OCI-LY7 (cell line): ENCODE measurements around the gene EGFR. TPM values are rescaled to one million over a fixed set of nuclear protein-coding genes. Genes with fewer than 3 reads are reported as not detected.

Source experiments
- BruUV-seq: library from RNA; stranded (reverse); fragments of 400-500 nt; replicated peaks from 2 replicates; lab custom pipeline; 2021; lab: Mats Ljungman, UMichigan
- CTCF ChIA-PET: fragments of 300-600 bp; sonication (Branson Sonifier 250); formaldehyde crosslinking; loops from one replicate; lab custom pipeline; 2022; ENCODE audit warnings: antibody characterized with exemption; ENCODE audit not compliant: unreplicated experiment; lab: Charles Lee
- POLR2A ChIA-PET: fragments of 300-600 bp; sonication (Branson Sonifier 250); formaldehyde crosslinking; loops from one replicate; lab custom pipeline; 2022; ENCODE audit warnings: antibody characterized with exemption; lab: Charles Lee
- DNase-seq: peaks from one replicate; pipeline ENCODE4 v3.0.0-alpha.2; 2015; ENCODE audit warnings: low spot score
- H2AFZ ChIP-seq: fragments of 200-600 bp; sonication (generic), shearing (Covaris generic); 2 replicates; pipeline ENCODE4 v1.6.1; 2014; ENCODE audit warnings: mild to moderate bottlenecking, antibody characterized with exemption, low read length, moderate library complexity
- H3K27ac ChIP-seq: fragments of 200-600 bp; sonication (generic); 2 replicates; pipeline ENCODE4 v1.5.1; 2014; ENCODE audit warnings: mixed run types, low read depth, mild to moderate bottlenecking, moderate library complexity, low read length, inconsistent platforms; ENCODE audit not compliant: poor library complexity, severe bottlenecking
- H3K36me3 ChIP-seq: fragments of 200-600 bp; sonication (generic); 2 replicates; pipeline ENCODE4 v1.6.1; 2014; ENCODE audit warnings: mild to moderate bottlenecking, antibody characterized with exemption, low read length, moderate library complexity, mixed read lengths; ENCODE audit not compliant: insufficient read depth
- H3K4me1 ChIP-seq: fragments of 200-600 bp; sonication (generic); 2 replicates; pipeline ENCODE4 v1.5.1; 2014; ENCODE audit warnings: mild to moderate bottlenecking, low read length; ENCODE audit not compliant: insufficient read depth, poor library complexity, severe bottlenecking
- H3K4me2 ChIP-seq: fragments of 200-600 bp; sonication (generic); 2 replicates; pipeline ENCODE4 v1.6.1; 2014; ENCODE audit warnings: mild to moderate bottlenecking, low read length
- H3K4me3 ChIP-seq: fragments of 200-600 bp; sonication (generic); 2 replicates; pipeline ENCODE4 v1.5.1; 2014; ENCODE audit warnings: mild to moderate bottlenecking, low read depth, low read length; ENCODE audit not compliant: poor library complexity, severe bottlenecking
- H3K79me2 ChIP-seq: fragments of 200-600 bp; sonication (generic); 2 replicates; pipeline ENCODE4 v1.6.1; 2016; ENCODE audit warnings: low read depth, mild to moderate bottlenecking, low read length, moderate library complexity, mixed read lengths; ENCODE audit not compliant: insufficient read depth
- H3K9me2 ChIP-seq: fragments of 200-600 bp; sonication (generic); 2 replicates; pipeline ENCODE4 v1.6.1; 2016; ENCODE audit warnings: mild to moderate bottlenecking, low read length, mixed read lengths; ENCODE audit not compliant: insufficient read depth
- H3K9me3 ChIP-seq: fragments of 200-600 bp; sonication (generic); 2 replicates; pipeline ENCODE4 v1.6.1; 2014; ENCODE audit warnings: mild to moderate bottlenecking, mixed run types, low read length, mixed read lengths
- H4K20me1 ChIP-seq: fragments of 200-600 bp; sonication (generic); 2 replicates; pipeline ENCODE4 v1.6.1; 2014; ENCODE audit warnings: mild to moderate bottlenecking, antibody characterized with exemption, low read length, moderate library complexity, mixed read lengths; ENCODE audit not compliant: insufficient read depth
- EZH2phosphoT487 ChIP-seq: fragments of 200-600 bp; sonication (generic); IDR thresholded peaks from 2 replicates; pipeline ENCODE4 v1.6.1; 2018; ENCODE audit warnings: low read depth, borderline replicate concordance, mild to moderate bottlenecking, mixed run types, antibody characterized with exemption, low read length, moderate library complexity, mixed read lengths
- intact Hi-C: fragments of 100-400 bp; cut with micrococcal nuclease; formaldehyde crosslinking; loops from one replicate; pipeline ENCODE4 v1.10.0; 2022; ENCODE audit not compliant: unreplicated experiment
- total RNA-seq, 2 experiments: library from RNA; depleted of rRNA in 1 of 2; stranded (reverse); fragments of >200 nt in 1 of 2; shearing (Covaris generic) in 1 of 2; gene quantifications; 2 replicates each; pipeline ENCODE4 v1.2.3, GENCODE V29; 2014 to 2022
- TF ChIP-seq, protein P1 (sequence below): fragments of 200-600 bp; sonication (generic); conservative IDR thresholded peaks from 2 replicates; pipeline ENCODE4 v1.5.1; 2014; ENCODE audit warnings: mild to moderate bottlenecking, antibody characterized with exemption, low read length, moderate library complexity, mixed read lengths

Gene EGFR
- total RNA-seq, 2 experiments from 2014 or later = 0.27 TPM; not detected in 1

DNA sequence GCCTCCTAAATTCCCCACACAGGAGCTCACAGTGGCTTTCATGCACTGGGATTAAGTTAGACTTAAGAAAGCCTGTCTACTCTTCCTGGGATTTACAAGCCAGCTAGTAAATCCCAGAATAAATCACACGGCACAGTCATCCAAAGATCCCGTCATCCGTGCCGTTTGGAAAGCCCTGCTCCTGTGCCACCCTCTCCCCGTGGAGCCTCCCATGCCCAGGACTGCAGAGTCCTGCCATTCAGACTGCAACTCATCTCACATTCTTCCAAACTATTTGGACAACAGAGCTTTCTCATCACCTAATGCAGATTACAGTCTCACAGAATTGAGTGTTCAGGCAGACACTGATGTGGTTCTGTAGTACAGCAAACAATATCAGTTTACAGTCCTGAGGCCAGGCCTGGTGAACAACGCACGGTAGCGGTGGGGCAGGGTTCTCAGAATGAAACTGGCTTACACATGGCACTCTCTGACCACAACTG, 166.5 kb downstream of the EGFR start:
- no peak for DNase-seq

DNA sequence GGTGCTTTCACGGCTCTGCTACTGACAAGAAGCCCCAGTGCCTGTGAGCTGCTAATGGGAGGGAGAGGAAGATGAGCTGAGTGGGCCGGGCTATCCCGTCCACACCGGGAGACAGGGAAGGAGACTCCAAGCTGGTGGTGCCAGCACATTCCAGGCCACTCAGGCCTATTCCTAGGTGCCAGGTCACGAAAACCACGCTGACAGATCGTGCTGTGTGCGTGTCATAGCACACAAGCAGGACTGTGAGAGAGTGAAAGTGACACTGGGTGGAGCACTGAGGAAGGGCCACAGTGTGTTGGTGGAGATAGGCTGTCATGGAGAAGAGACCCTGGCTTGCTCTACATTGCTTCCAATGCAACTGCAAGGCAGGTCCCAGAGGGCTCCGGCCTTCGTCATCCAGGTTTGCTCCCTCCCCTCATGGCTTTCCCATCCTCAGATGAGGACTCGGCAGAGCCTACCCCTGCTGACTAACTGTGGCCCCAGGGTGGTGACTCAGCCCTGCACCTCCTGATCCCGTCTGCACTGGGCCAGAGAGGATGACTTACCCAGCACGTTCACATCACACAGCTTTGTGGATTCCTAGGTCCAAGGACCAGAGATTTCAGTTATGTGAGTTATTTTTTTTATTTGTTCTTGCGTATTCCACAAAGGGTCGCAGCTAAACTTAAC, 167.3 kb downstream of the EGFR start:
- ChIA-PET CTCF (no interaction called here), POLR2A (no interaction called here)
- Histone ChIP-seq H3K9me3 (no peaks in the 10 kb centered on the region), H3K4me1 (no peaks in the 10 kb centered on the region), H3K4me3 (no peak overlapping the region), H3K36me3 (no peaks in the 10 kb centered on the region), H3K4me2 (no peak overlapping the region), H4K20me1 (no peaks in the 10 kb centered on the region; the same call in 1 of the 2 replicates), H3K27ac (no peak overlapping the region), H3K79me2 (no peaks in the 10 kb centered on the region), H2AFZ (no peak overlapping the region), H3K9me2 (no peaks in the 10 kb centered on the region)
- TF ChIP-seq, protein P1, sequence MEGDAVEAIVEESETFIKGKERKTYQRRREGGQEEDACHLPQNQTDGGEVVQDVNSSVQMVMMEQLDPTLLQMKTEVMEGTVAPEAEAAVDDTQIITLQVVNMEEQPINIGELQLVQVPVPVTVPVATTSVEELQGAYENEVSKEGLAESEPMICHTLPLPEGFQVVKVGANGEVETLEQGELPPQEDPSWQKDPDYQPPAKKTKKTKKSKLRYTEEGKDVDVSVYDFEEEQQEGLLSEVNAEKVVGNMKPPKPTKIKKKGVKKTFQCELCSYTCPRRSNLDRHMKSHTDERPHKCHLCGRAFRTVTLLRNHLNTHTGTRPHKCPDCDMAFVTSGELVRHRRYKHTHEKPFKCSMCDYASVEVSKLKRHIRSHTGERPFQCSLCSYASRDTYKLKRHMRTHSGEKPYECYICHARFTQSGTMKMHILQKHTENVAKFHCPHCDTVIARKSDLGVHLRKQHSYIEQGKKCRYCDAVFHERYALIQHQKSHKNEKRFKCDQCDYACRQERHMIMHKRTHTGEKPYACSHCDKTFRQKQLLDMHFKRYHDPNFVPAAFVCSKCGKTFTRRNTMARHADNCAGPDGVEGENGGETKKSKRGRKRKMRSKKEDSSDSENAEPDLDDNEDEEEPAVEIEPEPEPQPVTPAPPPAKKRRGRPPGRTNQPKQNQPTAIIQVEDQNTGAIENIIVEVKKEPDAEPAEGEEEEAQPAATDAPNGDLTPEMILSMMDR = no peak
- no peak for TF ChIP-seq EZH2phosphoT487
- no TSS peak for BruUV-seq
- no peak for DNase-seq
- intact Hi-C loops = no loop called here

More for the DNA sequence above, 166.5 kb downstream of the EGFR start:
- no peak overlapping the region for H3K4me2 ChIP-seq
- H3K27ac ChIP-seq = no peak overlapping the region
- CTCF ChIA-PET = no interaction called here
- intact Hi-C loops = no loop called here
- no peaks in the 10 kb centered on the region for H3K9me3 ChIP-seq
- no peak overlapping the region for H2AFZ ChIP-seq
- TF ChIP-seq EZH2phosphoT487 = no peak
- TF ChIP-seq, protein P1 = no peak
- no peaks in the 10 kb centered on the region for H3K79me2 ChIP-seq
- POLR2A ChIA-PET = no interaction called here
- no peaks in the 10 kb centered on the region; the same call in 1 of the 2 replicates for H4K20me1 ChIP-seq
- no peaks in the 10 kb centered on the region for H3K9me2 ChIP-seq
- no peak overlapping the region for H3K4me3 ChIP-seq
- H3K36me3 ChIP-seq = no peaks in the 10 kb centered on the region
- H3K4me1 ChIP-seq = no peaks in the 10 kb centered on the region
- no TSS peak for BruUV-seq

DNA sequence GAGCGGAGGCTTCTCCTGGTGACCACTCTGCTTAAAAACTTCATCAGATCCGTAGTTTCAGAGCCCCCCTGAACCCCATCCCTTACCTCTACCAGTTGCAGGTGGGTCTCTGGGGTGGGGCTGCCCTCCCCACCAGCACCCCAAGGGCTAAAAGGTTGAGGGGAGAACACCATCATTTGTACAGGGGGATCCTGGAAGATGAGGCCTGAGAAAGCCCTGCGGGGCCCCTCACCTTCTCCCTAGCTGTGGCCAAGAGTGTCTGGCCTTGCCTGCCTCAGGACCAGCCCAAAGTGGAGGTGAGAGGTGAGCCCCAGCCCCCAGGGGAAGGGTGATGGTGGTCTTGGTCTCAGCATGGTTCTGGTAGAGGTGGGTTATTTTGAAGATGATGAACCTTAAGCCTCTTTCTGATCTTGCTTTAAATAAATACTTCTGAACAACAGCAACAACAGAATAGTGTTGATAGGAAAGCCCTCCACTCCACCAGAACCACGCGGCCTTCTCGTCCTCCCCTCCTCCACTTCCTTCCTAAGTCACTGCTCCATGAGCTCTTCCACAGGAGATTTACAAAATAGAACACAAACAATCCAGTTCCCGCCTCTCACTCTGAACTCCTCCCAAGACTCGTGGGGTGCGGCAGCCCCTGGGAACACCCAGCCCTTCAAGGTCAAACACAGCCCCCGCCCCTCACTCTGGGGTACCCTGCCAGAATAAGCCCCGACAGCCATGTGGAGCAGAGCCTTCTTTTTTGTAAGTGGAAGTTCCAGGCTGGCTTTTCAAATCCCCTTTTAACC, 169.1 kb downstream of the EGFR start:
- no peaks in the 10 kb centered on the region; the same call in 1 of the 2 replicates for H4K20me1 ChIP-seq

More for the DNA sequence above, 169.1 kb downstream of the EGFR start:
- Histone ChIP-seq H3K9me2 (no peaks in the 10 kb centered on the region), H3K4me3 (no peak overlapping the region), H3K4me1 (no peaks in the 10 kb centered on the region), H3K9me3 (no peaks in the 10 kb centered on the region), H3K27ac (no peak overlapping the region), H2AFZ (no peak overlapping the region), H3K79me2 (no peaks in the 10 kb centered on the region), H3K36me3 (no peaks in the 10 kb centered on the region), H3K4me2 (no peak overlapping the region)
- POLR2A ChIA-PET = no interaction called here
- CTCF ChIA-PET = no interaction called here
- BruUV-seq = no TSS peak
- intact Hi-C loops = no loop called here
- TF ChIP-seq, protein P1 = no peak
- no peak for TF ChIP-seq EZH2phosphoT487
- DNase-seq = no peak
